NCI-H82 (cell line): ENCODE data around the gene ANGPTL4.
"Not testable (repeated sequence)": the region's sequence is repeated elsewhere in the genome, so short reads cannot be mapped to it uniquely, and the experiment has no call there.

Experiments used
- DNase-seq: peaks from one replicate; lab custom pipeline; 2025; lab: John Stamatoyannopoulos, UW

Gene ANGPTL4

DNA sequence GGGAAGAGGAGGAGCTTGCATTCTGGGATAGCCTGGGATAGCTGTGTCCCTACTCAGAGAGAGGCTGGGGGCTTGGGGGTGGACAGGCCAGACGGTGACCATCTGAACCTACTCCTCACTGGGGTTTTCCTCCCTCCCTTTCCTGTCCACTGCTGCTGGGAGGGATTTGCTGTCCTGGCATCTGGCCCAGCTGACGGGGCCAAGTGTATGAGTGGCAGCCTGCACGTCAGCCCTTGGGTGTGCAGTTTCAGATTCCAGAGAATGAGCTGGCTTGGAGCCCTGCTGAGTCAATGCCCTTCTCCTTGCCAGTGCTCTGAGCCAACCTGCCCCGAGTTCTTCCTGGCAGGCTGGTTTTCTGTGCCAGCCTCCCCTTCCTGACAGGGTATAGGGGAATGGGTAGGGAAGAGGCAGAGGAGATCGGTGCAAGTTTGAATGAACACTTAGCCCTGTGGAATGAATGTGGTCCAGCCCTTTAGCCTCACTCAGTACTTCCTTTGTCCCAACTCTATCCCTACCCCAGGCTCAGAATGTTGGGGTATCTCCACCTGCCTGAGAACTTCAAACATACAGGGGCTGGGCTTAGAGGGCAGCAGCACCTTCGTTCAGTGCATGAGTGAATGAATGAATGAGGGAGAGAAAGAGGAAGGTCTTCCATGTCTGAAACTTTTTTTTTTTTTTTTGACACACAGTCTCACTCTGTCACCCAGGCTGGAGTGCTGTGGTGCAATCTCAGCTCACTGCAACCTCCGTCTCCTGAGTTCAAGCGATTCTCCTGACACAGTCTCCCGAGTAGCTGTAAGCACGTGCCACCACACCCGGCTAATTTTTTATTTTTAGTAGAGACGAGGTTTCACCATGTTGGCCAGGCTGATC is 1.8 kb upstream of the ANGPTL4 start:
- DNase-seq, result no peak

DNA sequence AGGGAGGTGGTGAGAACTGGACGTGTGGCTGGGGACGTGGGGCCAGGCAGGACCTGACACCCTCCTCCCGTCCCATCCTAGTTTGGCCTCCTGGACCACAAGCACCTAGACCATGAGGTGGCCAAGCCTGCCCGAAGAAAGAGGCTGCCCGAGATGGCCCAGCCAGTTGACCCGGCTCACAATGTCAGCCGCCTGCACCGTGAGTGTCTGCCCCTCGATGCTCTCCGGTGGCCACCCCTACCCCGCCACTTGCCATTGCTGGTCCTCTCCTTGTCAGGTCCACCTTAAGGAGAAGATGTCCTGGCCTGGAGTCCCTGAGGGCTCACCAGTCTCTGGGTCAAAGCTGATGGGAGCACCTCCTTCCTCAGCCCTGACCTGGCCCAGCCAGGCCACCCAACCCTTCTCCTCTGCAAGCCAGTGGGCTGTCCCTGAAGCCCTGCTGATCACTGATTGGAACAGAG is 2.2 kb downstream of the ANGPTL4 start:
- no peak for DNase-seq

DNA sequence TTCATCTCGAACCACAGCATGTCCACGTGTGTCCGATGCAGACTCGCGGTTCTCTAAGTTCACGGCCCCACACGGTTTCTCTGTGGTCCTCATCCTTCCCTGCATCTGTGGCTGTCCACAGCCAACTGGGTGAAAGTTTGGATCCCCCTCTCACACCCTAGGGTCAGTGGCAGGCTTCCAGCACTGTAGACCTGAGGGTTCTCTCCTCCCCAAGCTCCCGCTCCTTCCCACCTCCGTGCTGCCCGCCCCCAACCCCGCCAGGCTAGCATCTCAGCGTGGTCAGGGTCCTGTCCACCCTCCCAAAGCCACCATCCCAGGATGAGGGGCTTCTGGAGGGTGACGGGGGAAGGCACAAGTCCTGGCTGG is 3.0 kb downstream of the ANGPTL4 start:
- no peak for DNase-seq

DNA sequence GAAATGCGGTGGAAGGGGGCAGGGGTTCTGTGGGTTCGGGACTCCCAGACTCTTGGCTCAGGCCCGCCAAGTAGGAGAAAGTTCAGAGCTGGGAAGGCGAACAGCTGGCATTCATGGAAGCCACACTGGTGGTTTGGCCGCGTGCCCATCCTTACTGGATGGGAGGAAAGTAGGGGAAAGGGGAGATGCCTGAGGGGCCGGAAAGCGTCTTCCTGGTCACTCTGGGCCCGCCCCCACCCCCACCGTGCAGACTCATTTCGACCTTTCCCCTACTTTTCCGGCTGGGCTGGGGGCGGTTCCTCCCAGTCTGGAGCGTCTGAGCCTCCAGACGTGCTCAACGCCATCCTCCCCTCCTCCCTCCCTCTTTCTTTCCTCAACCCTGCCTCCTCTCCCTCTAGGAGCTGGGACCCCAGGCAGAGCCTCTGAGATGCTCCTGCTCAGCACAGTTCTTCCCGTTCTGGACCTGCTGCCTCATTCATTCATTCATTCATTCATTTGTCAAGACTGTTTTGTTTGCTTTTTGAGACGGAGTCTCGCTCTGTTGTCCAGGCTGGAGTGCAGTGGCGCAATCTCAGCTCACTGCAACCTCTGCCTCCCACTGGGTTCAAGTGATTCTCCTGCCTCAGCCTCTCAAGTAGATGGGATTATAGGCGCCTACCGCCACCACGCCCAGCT is 3.5 kb downstream of the ANGPTL4 start:
- peak; percentile 61 for DNase-seq

DNA sequence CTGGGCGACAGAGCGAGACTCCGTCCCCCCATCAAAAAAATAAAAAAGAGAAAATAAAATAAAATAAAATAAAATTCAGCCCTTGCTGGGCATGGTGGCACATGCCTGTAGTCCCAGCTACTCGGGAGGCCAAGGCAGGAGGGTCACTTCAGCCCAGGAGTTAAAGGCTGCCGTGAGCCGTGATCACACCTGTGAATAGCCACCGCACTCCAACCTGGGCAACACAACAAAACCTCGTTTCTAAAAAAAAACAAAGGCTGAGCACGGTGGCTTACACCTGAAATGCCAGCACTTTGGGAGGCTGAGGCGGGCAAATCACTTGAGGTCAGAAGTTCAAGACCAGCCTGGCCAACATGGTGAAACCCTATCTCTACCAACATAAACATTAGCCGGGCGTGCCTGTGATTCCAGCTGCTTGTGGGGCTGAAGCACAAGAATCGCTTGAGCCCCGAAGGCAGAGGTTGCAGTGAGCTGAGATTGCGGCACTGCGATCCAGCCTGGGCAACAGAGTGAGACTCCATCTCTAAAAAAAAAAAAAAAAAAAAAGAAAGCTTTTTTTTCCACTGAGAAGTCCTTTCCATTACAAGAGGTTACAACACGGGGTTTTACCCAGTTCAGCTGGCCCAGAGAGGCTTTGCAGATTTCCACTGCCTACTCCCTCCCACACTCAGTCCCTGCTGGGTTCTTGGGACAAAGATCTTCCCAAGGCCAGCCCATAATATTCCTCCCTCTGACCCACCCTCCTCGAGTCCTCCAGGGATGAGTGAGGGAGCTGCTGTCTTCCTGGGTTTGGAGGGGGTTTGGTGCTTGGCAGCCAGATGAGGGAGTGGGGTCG is 6.4 kb downstream of the ANGPTL4 start:
- no peak for DNase-seq

DNA sequence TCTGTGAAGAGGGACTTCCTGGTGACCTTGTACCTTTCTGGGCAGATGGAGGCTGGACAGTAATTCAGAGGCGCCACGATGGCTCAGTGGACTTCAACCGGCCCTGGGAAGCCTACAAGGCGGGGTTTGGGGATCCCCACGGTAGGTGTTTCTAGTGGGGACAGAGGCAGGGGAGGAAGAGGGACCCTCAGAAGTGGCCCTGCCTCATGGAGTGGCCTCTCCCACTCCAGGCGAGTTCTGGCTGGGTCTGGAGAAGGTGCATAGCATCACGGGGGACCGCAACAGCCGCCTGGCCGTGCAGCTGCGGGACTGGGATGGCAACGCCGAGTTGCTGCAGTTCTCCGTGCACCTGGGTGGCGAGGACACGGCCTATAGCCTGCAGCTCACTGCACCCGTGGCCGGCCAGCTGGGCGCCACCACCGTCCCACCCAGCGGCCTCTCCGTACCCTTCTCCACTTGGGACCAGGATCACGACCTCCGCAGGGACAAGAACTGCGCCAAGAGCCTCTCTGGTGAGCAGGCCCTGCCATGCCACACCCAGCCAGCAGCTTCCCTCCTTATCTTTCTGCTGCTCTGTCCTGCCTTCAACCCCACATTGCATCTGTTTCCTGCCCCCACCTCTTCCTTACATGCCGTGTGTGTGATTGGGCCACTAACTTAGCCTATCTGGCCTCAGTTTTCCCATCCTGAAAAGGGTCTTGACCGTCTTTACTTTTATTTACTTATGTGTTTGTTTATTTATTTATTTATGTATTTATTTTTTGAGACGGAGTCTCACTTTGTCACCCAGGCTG is 7.3 kb downstream of the ANGPTL4 start:
- no peak for DNase-seq

DNA sequence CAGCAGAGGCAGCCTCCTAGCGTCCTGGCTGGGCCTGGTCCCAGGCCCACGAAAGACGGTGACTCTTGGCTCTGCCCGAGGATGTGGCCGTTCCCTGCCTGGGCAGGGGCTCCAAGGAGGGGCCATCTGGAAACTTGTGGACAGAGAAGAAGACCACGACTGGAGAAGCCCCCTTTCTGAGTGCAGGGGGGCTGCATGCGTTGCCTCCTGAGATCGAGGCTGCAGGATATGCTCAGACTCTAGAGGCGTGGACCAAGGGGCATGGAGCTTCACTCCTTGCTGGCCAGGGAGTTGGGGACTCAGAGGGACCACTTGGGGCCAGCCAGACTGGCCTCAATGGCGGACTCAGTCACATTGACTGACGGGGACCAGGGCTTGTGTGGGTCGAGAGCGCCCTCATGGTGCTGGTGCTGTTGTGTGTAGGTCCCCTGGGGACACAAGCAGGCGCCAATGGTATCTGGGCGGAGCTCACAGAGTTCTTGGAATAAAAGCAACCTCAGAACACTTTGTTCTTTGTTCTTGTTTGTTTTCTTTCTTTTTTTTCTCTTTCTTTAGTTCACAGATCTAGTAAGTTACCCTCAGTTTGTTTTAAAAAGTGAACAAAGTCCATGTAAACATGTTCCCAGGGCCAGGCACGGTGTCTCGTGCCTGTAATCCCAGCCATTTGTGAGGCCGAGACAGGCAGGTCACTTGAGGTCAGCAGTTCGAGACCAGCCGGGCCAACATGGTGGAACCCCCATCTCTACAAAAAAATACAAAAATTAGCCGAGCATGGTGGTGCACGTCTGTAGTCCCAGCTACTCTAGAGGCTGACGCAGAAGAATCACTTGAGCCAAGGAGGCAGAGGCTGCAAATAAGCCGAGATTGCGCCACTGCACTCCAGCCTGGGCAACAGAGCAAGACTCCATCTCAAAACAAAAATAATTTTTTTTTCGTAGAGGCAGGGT is 10.2 kb downstream of the ANGPTL4 start:
- no peak for DNase-seq

DNA sequence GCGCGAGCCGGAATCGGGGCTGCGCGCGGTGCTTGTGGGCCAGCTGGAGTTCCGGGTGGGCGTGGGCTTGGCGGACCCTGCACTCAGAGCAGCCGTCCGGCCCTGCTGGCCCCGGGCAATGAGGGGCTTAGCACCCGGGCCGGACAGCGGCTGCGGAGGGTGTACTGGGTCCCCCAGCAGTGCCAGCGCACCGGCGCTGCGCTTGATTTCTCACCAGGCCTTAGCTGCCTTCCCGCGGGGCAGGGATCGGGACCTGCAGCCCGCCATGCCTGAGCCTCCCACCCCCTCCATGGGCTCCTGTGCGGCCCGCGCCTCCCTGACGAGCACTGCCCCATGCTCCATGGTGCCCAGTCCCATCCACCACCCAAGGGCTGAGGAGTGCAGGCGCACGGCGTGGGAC is 11.8 kb downstream of the ANGPTL4 start:
- not testable (repeated sequence) for DNase-seq

DNA sequence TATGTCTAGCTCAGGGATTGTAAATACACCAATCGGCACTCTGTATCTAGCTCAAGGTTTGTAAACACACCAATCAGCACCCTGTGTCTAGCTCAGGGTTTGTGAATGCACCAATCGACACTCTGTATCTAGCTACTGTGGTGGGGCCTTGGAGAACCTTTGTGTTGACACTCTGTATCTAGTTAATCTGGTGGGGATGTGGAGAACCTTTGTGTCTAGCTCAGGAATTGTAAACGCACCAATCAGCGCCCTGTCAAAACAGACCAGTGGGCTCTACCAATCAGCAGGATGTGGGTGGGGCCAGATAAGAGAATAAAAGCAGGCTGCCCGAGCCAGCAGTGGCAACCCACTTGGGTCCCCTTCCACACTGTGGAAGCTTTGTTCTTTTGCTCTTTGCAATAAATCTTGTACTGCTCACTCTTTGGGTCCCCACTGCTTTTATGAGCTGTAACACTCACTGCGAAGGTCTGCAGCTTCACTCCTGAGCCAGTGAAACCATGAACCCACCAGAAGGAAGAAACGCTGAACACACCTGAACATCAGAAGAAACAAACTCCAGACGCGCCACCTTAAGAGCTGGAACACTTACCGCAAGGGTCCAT is 12.5 kb downstream of the ANGPTL4 start:
- DNase-seq, result not testable (repeated sequence)

DNA sequence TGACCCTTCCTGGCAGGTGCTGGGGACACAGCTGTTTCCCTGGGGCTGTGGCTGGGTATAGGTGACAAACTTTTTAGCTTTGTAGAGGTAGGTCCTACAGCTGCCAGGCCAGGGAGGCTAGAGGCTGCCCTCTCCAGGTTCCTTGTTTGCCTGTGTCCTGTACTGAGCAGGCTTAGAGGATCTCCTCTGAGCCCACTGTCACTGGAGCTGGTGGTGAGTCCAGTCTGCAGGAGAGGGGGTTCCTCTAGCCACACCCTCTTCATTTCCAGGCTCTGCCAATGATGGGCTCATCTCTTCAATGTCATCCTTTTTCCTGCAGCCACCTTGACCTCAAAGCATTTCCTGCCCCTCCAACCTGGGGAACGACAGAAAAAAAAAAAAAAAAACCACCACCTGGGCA is 13.6 kb downstream of the ANGPTL4 start:
- no peak for DNase-seq

DNA sequence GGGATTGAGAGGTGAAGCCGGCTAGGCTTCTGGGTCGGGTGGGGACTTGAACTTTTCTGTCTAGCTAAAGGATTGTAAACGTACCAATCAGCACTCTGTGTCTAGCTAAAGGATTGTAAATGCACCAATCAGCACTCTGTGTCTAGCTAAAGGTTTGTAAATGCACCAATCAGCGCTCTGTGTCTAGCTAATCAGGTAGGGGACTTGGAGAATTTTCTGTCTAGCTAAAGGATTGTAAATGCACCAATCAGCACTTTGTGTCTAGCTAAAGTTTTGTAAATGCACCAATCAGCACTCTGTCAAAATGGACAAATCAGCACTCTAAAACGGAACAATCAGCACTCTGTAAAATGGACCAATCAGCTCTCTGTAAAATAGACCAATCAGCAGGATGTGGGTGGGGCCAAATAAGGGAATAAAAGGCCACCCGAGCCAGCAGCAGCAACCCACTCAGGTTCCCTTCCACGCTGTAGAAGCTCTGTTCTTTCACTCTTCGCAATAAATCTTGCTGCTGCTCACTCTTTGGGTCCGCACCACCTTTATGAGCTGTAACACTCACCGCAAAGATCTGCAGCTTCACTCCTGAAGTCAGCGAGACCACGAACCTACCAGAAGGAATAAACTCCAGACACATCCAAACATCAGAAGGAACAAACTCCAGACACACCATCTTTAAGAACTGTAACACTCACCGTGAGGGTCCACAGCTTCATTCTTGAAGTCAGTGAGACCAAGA is 15.4 kb downstream of the ANGPTL4 start:
- not testable (repeated sequence) for DNase-seq

DNA sequence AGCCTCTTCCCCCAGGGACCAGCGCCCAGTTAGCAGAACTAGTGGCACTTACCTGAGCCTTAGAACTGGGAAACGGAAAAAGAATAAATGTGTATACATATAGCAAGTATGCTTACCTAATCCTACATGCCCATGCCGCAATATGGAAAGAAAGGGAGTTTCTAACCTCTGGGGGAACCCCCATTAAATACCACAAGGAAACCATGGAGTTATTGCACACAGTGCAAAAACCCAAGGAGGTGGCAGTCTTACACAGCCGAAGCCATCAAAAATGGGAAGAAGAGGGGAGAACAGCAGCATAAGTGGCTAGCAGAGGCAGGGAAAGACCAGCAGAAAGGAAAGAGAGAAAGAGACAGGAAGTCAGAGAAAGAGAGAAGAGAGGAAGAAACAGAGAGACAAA is 20.6 kb downstream of the ANGPTL4 start:
- not testable (repeated sequence) for DNase-seq

DNA sequence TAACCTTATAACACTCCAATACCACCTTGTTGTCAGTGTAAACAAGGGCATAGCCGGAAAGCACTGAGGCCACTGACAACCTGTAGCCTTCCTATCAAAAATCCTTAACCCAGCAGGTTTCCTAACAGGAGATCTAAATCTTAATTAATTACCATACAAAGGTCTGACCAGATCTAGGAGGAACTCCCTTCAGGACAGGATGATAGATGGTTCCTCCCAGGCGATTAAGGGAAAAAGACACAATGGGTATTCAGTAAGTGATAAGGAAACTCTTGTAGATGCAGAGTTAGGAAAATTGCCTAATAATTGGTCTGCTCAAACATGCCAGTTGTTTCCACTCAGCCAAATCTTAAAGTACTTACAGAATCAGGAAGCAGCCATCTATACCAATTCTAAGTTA is 21.1 kb downstream of the ANGPTL4 start:
- DNase-seq, result not testable (repeated sequence)

DNA sequence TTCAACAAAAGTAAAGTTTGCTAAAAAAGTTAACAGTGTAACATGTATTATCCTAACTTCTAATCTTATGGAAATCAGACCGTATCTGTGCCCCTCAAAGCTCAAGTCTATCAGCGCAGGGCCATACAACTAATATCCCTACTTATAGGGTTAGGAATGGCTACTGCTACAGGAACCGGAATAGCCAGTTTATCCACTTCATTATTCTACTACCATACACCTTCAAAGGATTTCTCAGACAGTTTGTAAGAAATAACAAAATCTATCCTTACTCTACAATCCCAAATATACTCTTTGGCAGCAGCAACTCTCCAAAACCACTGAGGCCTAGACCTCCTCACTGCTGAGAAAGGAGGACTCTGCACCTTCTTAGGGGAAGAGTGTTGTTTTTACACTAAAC is 21.6 kb downstream of the ANGPTL4 start:
- DNase-seq, result not testable (repeated sequence)

DNA sequence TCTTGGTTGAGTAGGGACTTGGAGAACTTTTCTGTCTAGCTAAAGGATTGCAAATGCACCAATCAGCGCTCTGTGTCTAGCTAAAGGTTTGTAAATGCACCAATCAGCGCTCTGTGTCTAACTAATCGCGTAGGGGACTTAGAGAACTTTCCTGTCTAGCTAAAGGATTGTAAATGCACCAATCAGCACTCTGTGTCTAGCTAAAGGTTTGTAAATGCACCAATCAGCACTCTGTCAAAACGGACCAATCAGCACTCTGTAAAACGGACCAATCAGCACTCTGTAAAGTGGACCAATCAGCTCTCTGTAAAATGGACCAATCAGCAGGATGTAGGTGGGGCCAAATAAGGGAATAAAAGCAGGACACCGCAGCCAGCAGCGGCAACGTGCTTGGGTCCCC is 22.5 kb downstream of the ANGPTL4 start:
- not testable (repeated sequence) for DNase-seq

DNA sequence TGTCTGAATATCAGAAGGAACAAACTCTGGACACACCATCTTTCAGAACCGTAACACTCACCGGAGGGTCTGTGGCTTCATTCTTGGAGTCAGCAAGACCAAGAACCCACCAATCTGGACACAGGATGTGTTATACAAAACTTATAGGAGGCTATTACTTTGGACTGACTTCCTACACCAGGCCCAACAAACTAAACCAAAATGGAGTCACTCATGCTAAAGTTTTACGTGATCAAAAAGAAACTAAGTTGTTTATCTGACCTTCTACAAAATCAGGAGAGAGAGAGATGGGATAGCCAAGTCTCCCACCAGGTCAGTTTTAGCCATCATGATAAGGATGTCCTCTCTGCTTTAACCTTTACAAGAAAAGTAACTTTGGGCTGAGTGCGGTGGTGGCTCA is 23.0 kb downstream of the ANGPTL4 start:
- no peak for DNase-seq

DNA sequence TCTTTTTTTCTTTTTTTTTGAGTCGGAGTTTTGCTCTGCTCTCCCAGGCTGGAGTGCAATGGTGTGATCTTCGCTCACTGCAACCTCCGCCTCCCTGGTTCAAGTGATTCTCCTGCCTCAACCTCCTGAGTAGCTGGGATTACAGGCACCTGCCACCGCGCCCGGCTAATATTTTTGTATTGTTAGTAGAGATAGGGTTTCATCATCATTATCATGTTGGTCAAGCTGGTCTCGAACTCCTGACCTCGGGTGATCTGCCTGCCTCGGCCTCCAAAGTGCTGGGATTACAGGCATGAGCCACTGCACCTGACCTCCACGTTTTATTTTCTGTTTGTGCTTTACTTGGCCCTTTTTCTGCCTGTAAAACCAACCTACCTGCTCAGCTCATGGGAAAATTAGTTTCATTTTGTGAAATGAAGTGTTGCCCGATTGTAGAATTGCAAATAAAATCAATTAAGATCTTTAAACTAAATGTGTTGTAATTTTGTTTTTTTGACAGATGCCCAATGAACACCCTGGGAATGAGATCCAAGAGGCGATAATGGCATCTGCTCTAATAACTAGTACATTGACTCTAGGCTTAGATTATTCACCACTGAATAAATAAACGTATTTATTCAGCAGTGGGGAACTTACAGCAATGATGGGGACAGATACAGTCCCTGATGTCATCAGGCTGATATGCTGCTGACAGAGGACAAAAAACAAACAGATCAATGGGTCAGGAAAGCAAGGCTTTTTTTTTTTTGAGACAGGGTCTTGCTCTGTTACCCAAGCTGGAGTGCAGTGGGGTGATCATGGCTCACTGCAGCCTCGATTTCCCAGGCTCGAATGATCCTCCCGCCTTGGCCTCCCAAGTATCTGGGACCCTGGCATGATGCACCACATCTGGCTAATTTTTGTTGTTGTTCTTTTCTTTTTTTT is 24.0 kb downstream of the ANGPTL4 start:
- DNase-seq, result no peak

DNA sequence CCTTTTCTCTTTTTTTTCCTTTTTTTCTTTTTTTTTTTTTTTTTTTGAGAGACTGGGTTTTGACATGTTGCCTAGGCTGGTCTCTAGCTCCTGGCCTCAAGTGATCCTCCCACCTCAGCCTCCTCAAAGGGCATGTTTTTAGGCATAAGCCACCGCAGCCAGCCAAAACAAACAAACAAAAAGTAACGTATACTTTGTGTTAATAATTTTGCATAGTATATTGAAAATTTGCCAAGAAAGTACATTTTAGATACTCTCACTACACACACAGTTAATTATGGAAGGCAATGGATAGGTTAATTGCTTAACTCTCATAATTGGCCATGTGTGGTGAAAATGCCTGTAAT is 24.6 kb downstream of the ANGPTL4 start:
- no peak for DNase-seq
